Panc1 (cell line): ENCODE data around the gene ADGRG7. TPM values are rescaled to one million over a fixed set of nuclear protein-coding genes. Genes with fewer than 3 reads are reported as not detected.

Experiments used
- ATAC-seq: fragments of 200-7000 bp; cut with Tn5 transposase; 2 replicates; pipeline ENCODE4 v1.9.1; 2020; ENCODE audit warnings: mild to moderate bottlenecking, moderate library complexity
- BruUV-seq: library from RNA; stranded (reverse); fragments of 400-500 nt; replicated peaks from 2 replicates; lab custom pipeline; 2021; lab: Mats Ljungman, UMichigan
- CTCF ChIA-PET: fragments of 300-600 bp; sonication (Branson Sonifier 250); formaldehyde crosslinking; loops from one replicate; lab custom pipeline; 2022; ENCODE audit warnings: antibody characterized with exemption; lab: Charles Lee
- POLR2A ChIA-PET: fragments of 300-600 bp; sonication (Branson Sonifier 250); formaldehyde crosslinking; loops from one replicate; lab custom pipeline; 2022; ENCODE audit warnings: antibody characterized with exemption; lab: Charles Lee
- DNase-seq: peaks from one replicate; pipeline ENCODE4 v3.0.0-alpha.2; 2010; ENCODE audit warnings: low read depth, low spot score
- H3K27ac ChIP-seq: 2 replicates; pipeline ENCODE4 v1.5.1; 2011; ENCODE audit warnings: mild to moderate bottlenecking, low read length, inconsistent platforms
- H3K27me3 ChIP-seq: fragments of 200-500 bp; sonication (Bioruptor generic); 2 replicates; pipeline ENCODE4 v1.6.0; 2014; ENCODE audit warnings: low read length, inconsistent platforms; ENCODE audit not compliant: control insufficient read depth, insufficient read depth
- H3K36me3 ChIP-seq: fragments of 200-500 bp; sonication (Bioruptor generic); 2 replicates; pipeline ENCODE4 v1.5.1; 2014; ENCODE audit warnings: inconsistent platforms, mild to moderate bottlenecking, low read length, moderate library complexity; ENCODE audit not compliant: control insufficient read depth, insufficient read depth
- H3K4me1 ChIP-seq: 2 replicates; pipeline ENCODE4 v1.5.1; 2011; ENCODE audit warnings: inconsistent platforms, mild to moderate bottlenecking, low read length, moderate library complexity; ENCODE audit not compliant: control insufficient read depth, insufficient read depth
- H3K4me3 ChIP-seq, 2 experiments: 2 replicates each; pipeline ENCODE4 v1.5.1; 2011 to 2012; ENCODE audit warnings: low read depth in 2 of 2, low read length in 2 of 2, mild to moderate bottlenecking in 2 of 2, inconsistent platforms in 1 of 2, moderate library complexity in 1 of 2
- H3K9me3 ChIP-seq: fragments of 200-500 bp; sonication (Bioruptor generic); 2 replicates; pipeline ENCODE4 v1.5.1; 2014; ENCODE audit warnings: low read depth, mild to moderate bottlenecking, inconsistent platforms, low read length, moderate library complexity; ENCODE audit not compliant: control insufficient read depth, insufficient read depth
- POLR2AphosphoS5 ChIP-seq: IDR thresholded peaks from 2 replicates; pipeline ENCODE4 v1.6.1; 2012; ENCODE audit warnings: mild to moderate bottlenecking, low read depth, low read length, moderate library complexity
- SIN3A ChIP-seq: IDR thresholded peaks from 2 replicates; pipeline ENCODE4 v1.6.1; 2012; ENCODE audit warnings: low read depth, mild to moderate bottlenecking, low read length, moderate library complexity, borderline replicate concordance; ENCODE audit not compliant: insufficient read depth
- TCF7L2 ChIP-seq: IDR thresholded peaks from 2 replicates; pipeline ENCODE4 v1.6.1; 2011; ENCODE audit warnings: mild to moderate bottlenecking, low read depth, low read length, inconsistent platforms
- in situ Hi-C: cut with HindIII; loops from 2 replicates; pipeline ENCODE4 v1.10.0; 2016; ENCODE audit warnings: low sequenced_read_pairs, low pct_unique_long_range_greater_than_20kb
- intact Hi-C: fragments of 100-400 bp; cut with micrococcal nuclease; formaldehyde crosslinking; loops from one replicate; pipeline ENCODE4 v1.10.0; 2022; ENCODE audit not compliant: unreplicated experiment
- total RNA-seq: library from RNA; stranded (reverse); gene quantifications from one replicate; pipeline ENCODE4 v1.2.1, GENCODE V29; 2021; ENCODE audit not compliant: unreplicated experiment
- TF ChIP-seq, protein P1 (sequence below): fragments of 450-650 bp; IDR thresholded peaks from 2 replicates; pipeline ENCODE4 v1.5.1; 2017; ENCODE audit warnings: mild to moderate bottlenecking
- TF ChIP-seq, protein P2 (sequence below), 2 experiments: IDR thresholded peaks; 2 replicates each; pipeline ENCODE4 v1.6.1; 2011 to 2012; ENCODE audit warnings: low read depth in 2 of 2, control low read depth in 1 of 2, low read length in 1 of 2, mild to moderate bottlenecking in 1 of 2, moderate library complexity in 1 of 2; ENCODE audit not compliant: insufficient read depth in 1 of 2

ADGRG7 gene
- total RNA-seq, 1 experiment from 2014 or later, result not detected

DNA sequence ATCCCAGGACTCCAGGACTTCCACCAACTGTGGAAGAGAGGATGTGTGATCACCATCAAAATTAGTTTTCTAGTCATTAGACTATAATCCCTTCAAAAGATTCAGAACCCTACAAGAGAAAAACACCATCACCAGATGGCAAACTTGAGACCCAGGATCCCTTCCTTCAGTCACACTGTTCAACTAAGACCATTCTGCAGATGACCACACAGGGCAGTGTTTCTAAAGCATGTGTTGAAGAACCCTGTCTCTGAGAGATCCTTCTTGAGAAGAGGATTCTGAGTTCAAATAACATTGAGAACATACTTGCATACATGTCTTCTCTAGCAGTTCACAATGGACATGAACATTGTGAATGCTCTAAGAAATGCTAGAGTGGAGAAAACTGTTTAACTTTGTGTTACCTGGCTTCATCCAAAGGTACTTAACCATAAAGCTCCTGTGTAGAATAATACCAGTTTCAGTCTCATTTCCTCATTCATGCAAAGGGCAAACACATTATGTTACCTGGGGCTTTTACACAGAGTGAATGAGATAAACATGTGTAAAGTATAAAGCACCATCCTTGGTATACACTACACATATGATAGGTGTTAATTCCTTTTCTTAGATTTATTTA is 2.4 kb upstream of the ADGRG7 start:
- no peak overlapping the region for H3K27ac ChIP-seq
- H3K36me3 ChIP-seq, result no peaks in the 10 kb centered on the region
- H3K9me3 ChIP-seq, result no peaks in the 10 kb centered on the region
- H3K4me3 ChIP-seq, result no peak overlapping the region
- intact Hi-C loops, result no loop called here
- CTCF ChIA-PET, result no interaction called here
- POLR2A ChIA-PET, result no interaction called here
- no TSS peak for BruUV-seq
- no peak for DNase-seq
- ATAC-seq, result no peak
- peaks cover 19% of the 10 kb centered on the region; the same call in 1 of the 2 replicates for H3K27me3 ChIP-seq
- in situ Hi-C loops, result no loop called here
- H3K4me1 ChIP-seq, result no peaks in the 10 kb centered on the region
- TF ChIP-seq SIN3A (no peak), TCF7L2 (no peak)
- TF ChIP-seq, protein P1, sequence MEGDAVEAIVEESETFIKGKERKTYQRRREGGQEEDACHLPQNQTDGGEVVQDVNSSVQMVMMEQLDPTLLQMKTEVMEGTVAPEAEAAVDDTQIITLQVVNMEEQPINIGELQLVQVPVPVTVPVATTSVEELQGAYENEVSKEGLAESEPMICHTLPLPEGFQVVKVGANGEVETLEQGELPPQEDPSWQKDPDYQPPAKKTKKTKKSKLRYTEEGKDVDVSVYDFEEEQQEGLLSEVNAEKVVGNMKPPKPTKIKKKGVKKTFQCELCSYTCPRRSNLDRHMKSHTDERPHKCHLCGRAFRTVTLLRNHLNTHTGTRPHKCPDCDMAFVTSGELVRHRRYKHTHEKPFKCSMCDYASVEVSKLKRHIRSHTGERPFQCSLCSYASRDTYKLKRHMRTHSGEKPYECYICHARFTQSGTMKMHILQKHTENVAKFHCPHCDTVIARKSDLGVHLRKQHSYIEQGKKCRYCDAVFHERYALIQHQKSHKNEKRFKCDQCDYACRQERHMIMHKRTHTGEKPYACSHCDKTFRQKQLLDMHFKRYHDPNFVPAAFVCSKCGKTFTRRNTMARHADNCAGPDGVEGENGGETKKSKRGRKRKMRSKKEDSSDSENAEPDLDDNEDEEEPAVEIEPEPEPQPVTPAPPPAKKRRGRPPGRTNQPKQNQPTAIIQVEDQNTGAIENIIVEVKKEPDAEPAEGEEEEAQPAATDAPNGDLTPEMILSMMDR, result peak; percentile 15; the same call in 1 of the 2 replicates
- TF ChIP-seq, protein P2, sequence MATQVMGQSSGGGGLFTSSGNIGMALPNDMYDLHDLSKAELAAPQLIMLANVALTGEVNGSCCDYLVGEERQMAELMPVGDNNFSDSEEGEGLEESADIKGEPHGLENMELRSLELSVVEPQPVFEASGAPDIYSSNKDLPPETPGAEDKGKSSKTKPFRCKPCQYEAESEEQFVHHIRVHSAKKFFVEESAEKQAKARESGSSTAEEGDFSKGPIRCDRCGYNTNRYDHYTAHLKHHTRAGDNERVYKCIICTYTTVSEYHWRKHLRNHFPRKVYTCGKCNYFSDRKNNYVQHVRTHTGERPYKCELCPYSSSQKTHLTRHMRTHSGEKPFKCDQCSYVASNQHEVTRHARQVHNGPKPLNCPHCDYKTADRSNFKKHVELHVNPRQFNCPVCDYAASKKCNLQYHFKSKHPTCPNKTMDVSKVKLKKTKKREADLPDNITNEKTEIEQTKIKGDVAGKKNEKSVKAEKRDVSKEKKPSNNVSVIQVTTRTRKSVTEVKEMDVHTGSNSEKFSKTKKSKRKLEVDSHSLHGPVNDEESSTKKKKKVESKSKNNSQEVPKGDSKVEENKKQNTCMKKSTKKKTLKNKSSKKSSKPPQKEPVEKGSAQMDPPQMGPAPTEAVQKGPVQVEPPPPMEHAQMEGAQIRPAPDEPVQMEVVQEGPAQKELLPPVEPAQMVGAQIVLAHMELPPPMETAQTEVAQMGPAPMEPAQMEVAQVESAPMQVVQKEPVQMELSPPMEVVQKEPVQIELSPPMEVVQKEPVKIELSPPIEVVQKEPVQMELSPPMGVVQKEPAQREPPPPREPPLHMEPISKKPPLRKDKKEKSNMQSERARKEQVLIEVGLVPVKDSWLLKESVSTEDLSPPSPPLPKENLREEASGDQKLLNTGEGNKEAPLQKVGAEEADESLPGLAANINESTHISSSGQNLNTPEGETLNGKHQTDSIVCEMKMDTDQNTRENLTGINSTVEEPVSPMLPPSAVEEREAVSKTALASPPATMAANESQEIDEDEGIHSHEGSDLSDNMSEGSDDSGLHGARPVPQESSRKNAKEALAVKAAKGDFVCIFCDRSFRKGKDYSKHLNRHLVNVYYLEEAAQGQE (IDR thresholded peaks at IDR 0.05; ENCODE audit: insufficient read depth in 1 of 2, low read depth in 2 of 2, low read length in 1 of 2), result no peak

DNA sequence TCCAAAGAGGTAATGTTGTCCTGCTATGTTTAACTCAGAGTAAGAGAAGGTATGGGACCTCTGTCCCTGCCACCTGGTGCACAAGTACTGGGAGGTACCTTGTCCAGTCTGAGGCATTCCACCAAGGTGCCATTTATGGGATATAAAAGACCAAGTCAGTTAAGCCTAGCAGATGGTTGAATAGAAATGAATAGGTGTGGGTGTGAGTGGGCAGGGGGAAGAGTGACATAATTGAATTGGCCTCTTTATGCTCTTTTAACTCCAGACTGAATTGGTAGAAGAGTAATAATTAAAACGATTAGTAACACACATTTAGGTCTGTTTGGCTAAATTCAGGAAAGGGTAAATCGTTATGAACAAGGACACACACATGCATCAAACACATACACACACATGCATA is 562 bp downstream of the ADGRG7 start:
- Histone ChIP-seq H3K27me3 (peaks cover 15% of the 10 kb centered on the region; the same call in 1 of the 2 replicates), H3K27ac (no peak overlapping the region), H3K36me3 (no peaks in the 10 kb centered on the region), H3K4me1 (no peaks in the 10 kb centered on the region), H3K4me3 (no peak overlapping the region), H3K9me3 (no peaks in the 10 kb centered on the region)
- DNase-seq (no peak), ATAC-seq (no peak)
- POLR2A ChIA-PET, result no interaction called here
- intact Hi-C loops (no loop called here), in situ Hi-C loops (no loop called here)
- TF ChIP-seq, protein P1, result no peak
- TF ChIP-seq SIN3A, result no peak
- no peak for TF ChIP-seq POLR2AphosphoS5
- TF ChIP-seq TCF7L2, result no peak
- TF ChIP-seq, protein P2 (IDR thresholded peaks at IDR 0.05; ENCODE audit: insufficient read depth in 1 of 2, low read depth in 2 of 2, low read length in 1 of 2), result no peak
- CTCF ChIA-PET, result no interaction called here
- BruUV-seq, result no TSS peak
